Neural cell (in vitro differentiated cells): Measurements from ENCODE around the gene SKOR1.

Experiments
- CTCF ChIP-seq: fragments of 450-650 bp; IDR thresholded peaks from 2 replicates; pipeline ENCODE4 v1.5.1; 2014; ENCODE audit warnings: antibody characterized with exemption, mild to moderate bottlenecking, moderate library complexity; ENCODE audit not compliant: poor library complexity, severe bottlenecking
- EP300 ChIP-seq: fragments of 450-650 bp; conservative IDR thresholded peaks from 2 replicates; pipeline ENCODE4 v1.6.1; 2014; ENCODE audit warnings: antibody characterized with exemption, mild to moderate bottlenecking, moderate library complexity; ENCODE audit not compliant: poor library complexity, severe bottlenecking
- EZH2 ChIP-seq: fragments of 200-600, 300-800 bp; shearing (Covaris generic), sonication (generic); IDR thresholded peaks from 2 replicates; pipeline ENCODE4 v1.6.1; 2014; ENCODE audit warnings: antibody characterized with exemption, low read length, borderline replicate concordance, mild to moderate bottlenecking; ENCODE audit not compliant: insufficient read depth, poor library complexity, severe bottlenecking
- MXI1 ChIP-seq: fragments of 450-650 bp; conservative IDR thresholded peaks from 2 replicates; pipeline ENCODE4 v1.6.1; 2014; ENCODE audit warnings: antibody characterized with exemption, mild to moderate bottlenecking; ENCODE audit not compliant: poor library complexity, severe bottlenecking
- POLR2AphosphoS5 ChIP-seq: IDR thresholded peaks from 2 replicates; pipeline ENCODE4 v1.6.1; 2012
- RAD21 ChIP-seq: fragments of 450-650 bp; conservative IDR thresholded peaks from 2 replicates; pipeline ENCODE4 v1.6.1; 2014; ENCODE audit warnings: antibody characterized with exemption, mild to moderate bottlenecking, moderate library complexity
- REST ChIP-seq: IDR thresholded peaks from 2 replicates; pipeline ENCODE4 v1.6.1; 2012; ENCODE audit warnings: borderline replicate concordance
- SMC3 ChIP-seq: fragments of 450-650 bp; conservative IDR thresholded peaks from 2 replicates; pipeline ENCODE4 v1.6.1; 2014; ENCODE audit warnings: antibody characterized with exemption, mild to moderate bottlenecking, moderate library complexity; ENCODE audit not compliant: poor library complexity
- TAF1 ChIP-seq: IDR thresholded peaks from 2 replicates; pipeline ENCODE4 v1.6.1; 2012; ENCODE audit warnings: low read depth

GRCh38 chr15:67792250-67792942, 32.9 kb upstream of the SKOR1 start:
- TF ChIP-seq CTCF (no peak), RAD21 (no peak), MXI1 (no peak), REST (no peak), EZH2 (no peak), POLR2AphosphoS5 (no peak), SMC3 (no peak), TAF1 (no peak), EP300 (no peak)
